ENCODE measurements around the gene ABCA7. TPM values are rescaled to one million over a fixed set of nuclear protein-coding genes. Genes with fewer than 3 reads are reported as not detected.

The ABCA7 gene
- total and polyA plus RNA-seq, 2 of the 13 experiments (the other 11 are each of a cell fraction or from before 2014, with no cell fraction given) = 4.4 to 32.4 TPM

DNA sequence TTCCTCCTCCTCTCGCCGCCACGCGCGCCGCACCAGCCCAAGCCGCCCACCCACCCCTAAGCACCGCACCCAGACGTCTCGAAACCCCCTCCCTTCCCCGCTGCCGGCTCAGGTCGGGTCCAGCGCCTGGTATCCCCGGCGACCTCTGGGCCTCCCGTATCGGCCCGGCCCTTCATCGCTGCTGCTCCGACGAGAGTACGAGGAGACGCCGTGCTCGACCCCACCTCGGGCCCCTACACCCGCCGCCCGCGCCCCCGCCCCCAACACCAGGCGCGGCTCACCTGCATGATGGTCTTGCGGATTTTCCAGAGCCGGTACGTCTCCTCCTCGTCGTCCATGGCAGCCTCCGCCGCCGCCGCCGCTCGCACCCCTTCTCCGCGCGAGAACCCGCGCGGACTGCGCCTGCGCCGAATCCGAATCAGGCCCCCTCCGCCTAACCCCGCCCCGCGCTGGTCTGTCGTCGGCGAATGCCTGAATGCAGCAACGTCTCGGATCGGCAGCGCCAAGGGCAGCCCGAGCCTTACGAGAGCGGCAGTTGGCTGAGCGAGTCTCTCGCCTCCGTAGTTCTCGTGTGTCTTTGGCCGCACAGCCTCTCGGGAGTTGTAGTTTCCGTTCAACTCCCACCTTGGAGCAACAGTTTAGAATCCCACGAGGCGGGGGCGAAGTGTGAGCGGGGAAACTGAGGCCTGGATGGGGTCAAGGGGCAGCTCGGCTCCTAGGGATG, 55.2 kb downstream of the ABCA7 start, which contains the start of gene POLR2E (continued):
- TF ChIP-seq EED (CRISPR knock-in tag; IDR thresholded peaks at IDR 0.05) (peak; percentile 80; the same call in 1 of the 2 replicates), NFYB (CRISPR knock-in tag; IDR thresholded peaks at IDR 0.05) (peak; percentile 81), ZFP36 (IDR thresholded peaks at IDR 0.05; ENCODE audit: borderline replicate concordance, low read depth, low read length, partially characterized antibody) (no peak), CREM (IDR thresholded peaks at IDR 0.05) (peak; percentile 90), CREM (CRISPR knock-in tag; IDR thresholded peaks at IDR 0.05) (no peak), SNAI1 (CRISPR knock-in tag; IDR thresholded peaks at IDR 0.05; ENCODE audit: borderline replicate concordance) (no peak), ZSCAN29 (CRISPR knock-in tag; conservative IDR thresholded peaks at IDR 0.05) (no peak), SP1 (IDR thresholded peaks at IDR 0.05) (no peak), SP1 (CRISPR knock-in tag; IDR thresholded peaks at IDR 0.05) (peak; percentile 91), HHEX (CRISPR knock-in tag; IDR thresholded peaks at IDR 0.05) (no peak), HIC2 (CRISPR knock-in tag; IDR thresholded peaks at IDR 0.05; ENCODE audit: low read depth) (no peak), ZNF362 (CRISPR knock-in tag; IDR thresholded peaks at IDR 0.05; ENCODE audit: borderline replicate concordance) (no peak), ZNF547 (CRISPR knock-in tag; IDR thresholded peaks at IDR 0.05) (peak; percentile 52; the same call in 1 of the 2 replicates), ZNF792 (CRISPR knock-in tag; IDR thresholded peaks at IDR 0.05) (no peak), GLI4 (CRISPR knock-in tag; IDR thresholded peaks at IDR 0.05; ENCODE audit: borderline replicate concordance) (no peak), ZFP82 (CRISPR knock-in tag; IDR thresholded peaks at IDR 0.05; ENCODE audit: borderline replicate concordance) (no peak), ZNF564 (CRISPR knock-in tag; IDR thresholded peaks at IDR 0.05) (0 out of 2 replicates have a peak, but pooled peaks have one; percentile 41), RAD21 (CRISPR knock-in tag; IDR thresholded peaks at IDR 0.05) (no peak; the same call in 1 of the 2 replicates), ZNF652 (CRISPR knock-in tag; IDR thresholded peaks at IDR 0.05; ENCODE audit: borderline replicate concordance, low read depth) (no peak), FOXC1 (CRISPR knock-in tag; IDR thresholded peaks at IDR 0.05; ENCODE audit: borderline replicate concordance) (peak; percentile 46; the same call in 1 of the 2 replicates)
- TF ChIP-seq, protein P1, sequence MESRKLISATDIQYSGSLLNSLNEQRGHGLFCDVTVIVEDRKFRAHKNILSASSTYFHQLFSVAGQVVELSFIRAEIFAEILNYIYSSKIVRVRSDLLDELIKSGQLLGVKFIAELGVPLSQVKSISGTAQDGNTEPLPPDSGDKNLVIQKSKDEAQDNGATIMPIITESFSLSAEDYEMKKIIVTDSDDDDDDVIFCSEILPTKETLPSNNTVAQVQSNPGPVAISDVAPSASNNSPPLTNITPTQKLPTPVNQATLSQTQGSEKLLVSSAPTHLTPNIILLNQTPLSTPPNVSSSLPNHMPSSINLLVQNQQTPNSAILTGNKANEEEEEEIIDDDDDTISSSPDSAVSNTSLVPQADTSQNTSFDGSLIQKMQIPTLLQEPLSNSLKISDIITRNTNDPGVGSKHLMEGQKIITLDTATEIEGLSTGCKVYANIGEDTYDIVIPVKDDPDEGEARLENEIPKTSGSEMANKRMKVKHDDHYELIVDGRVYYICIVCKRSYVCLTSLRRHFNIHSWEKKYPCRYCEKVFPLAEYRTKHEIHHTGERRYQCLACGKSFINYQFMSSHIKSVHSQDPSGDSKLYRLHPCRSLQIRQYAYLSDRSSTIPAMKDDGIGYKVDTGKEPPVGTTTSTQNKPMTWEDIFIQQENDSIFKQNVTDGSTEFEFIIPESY (CRISPR knock-in tag; IDR thresholded peaks at IDR 0.05) = peak; percentile 41; the same call in 1 of the 2 replicates
- TF ChIP-seq, protein P2, sequence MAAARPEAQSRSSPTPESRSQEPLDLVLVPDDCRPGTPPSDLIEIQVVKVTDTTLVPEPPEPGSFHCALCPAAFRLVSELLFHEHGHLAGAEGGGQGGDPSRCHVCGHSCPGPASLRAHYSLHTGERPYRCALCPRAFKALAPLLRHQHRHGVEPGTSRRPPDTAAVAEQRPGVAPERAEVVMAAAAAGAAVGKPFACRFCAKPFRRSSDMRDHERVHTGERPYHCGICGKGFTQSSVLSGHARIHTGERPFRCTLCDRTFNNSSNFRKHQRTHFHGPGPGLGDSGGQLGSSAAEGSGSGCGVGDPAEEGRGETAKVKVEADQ (CRISPR knock-in tag; IDR thresholded peaks at IDR 0.05; ENCODE audit: borderline replicate concordance) = no peak; the same call in 1 of the 2 replicates

Measured in HepG2 (cell line).